Transverse colon (tissue), 3 donors: ENCODE results near the gene CFAP221.

ENCODE experiments used
- EP300 ChIP-seq: sonication (generic); formaldehyde crosslinking; IDR thresholded peaks from one replicate; pipeline ENCODE4 v1.6.1; 2017; ENCODE audit warnings: antibody characterized with exemption, low read depth
- POLR2A ChIP-seq: fragments of 450-650 bp; IDR thresholded peaks from one replicate; pipeline ENCODE4 v1.6.1; 2016; ENCODE audit warnings: antibody characterized with exemption, mild to moderate bottlenecking, moderate library complexity
- TF ChIP-seq, protein P1 (sequence below), 5 experiments: fragments of 200-600 bp in 3 of 5; fragments of 450-650 bp in 2 of 5; sonication (generic) in 3 of 5; IDR thresholded peaks; 1 replicate in 2 of 5; 2 replicates in 3 of 5; pipeline ENCODE4 v1.5.1; 2016 to 2017; ENCODE audit warnings: antibody characterized with exemption in 5 of 5, inconsistent platforms in 3 of 5, mild to moderate bottlenecking in 2 of 5, moderate library complexity in 1 of 5

DNA sequence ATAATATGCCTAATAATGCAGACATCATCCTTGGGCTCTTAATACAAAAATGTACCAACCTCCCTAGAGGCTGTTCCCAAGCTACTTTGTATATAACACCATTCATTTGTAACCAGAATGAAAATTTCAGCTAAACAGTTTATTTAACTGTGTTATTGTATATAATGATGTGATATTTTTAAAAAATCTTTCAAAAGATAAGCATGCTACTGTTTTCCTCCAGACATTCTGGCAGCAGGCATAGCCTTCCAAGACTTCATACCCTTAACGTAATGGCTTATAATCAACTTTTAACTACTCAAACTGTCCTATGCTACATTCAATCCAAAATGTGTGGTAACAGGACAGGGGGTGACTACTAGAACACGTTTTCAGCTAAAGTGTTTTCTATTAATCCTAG is 21.2 kb downstream of the CFAP221 start:
- TF ChIP-seq, protein P1, sequence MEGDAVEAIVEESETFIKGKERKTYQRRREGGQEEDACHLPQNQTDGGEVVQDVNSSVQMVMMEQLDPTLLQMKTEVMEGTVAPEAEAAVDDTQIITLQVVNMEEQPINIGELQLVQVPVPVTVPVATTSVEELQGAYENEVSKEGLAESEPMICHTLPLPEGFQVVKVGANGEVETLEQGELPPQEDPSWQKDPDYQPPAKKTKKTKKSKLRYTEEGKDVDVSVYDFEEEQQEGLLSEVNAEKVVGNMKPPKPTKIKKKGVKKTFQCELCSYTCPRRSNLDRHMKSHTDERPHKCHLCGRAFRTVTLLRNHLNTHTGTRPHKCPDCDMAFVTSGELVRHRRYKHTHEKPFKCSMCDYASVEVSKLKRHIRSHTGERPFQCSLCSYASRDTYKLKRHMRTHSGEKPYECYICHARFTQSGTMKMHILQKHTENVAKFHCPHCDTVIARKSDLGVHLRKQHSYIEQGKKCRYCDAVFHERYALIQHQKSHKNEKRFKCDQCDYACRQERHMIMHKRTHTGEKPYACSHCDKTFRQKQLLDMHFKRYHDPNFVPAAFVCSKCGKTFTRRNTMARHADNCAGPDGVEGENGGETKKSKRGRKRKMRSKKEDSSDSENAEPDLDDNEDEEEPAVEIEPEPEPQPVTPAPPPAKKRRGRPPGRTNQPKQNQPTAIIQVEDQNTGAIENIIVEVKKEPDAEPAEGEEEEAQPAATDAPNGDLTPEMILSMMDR (IDR thresholded peaks at IDR 0.05) = no peak
- TF ChIP-seq POLR2A = no peak
- no peak for TF ChIP-seq EP300
